ENCODE results near the gene SNAP47. TPM values are rescaled to one million over a fixed set of nuclear protein-coding genes. Genes with fewer than 3 reads are reported as not detected.

SNAP47 gene
- total RNA-seq, 1 donor from 2014 or later = 29.6 TPM

DNA sequence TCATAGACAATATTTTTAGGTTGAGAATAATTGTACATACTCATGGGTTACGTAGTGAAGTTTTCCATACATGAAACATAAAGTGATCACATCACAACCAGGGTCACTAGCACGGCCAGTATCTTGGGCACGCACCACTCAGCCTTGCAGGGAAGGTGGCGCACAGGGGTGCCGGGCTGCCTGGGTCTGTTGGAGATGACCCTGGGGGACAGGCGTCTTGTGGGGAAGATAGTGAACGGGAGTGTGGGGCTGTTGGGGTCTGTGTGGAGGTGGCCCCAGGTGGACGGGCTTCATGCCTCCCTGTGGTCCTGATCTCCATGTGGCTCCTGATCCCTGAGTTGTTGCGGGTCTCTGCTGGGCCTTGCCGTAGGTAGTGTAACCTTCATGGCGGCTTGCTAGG is 41.9 kb downstream of the SNAP47 start:
- Mint-ChIP-seq H3K4me1 (ENCODE audit: unreplicated experiment) (peaks cover 6% of the 10 kb centered on the region), H3K36me3 (ENCODE audit: unreplicated experiment) (peaks cover 8% of the 10 kb centered on the region), H3K9me3 (ENCODE audit: unreplicated experiment) (no peaks in the 10 kb centered on the region), H3K4me3 (ENCODE audit: unreplicated experiment) (no peak overlapping the region), H3K27ac (ENCODE audit: unreplicated experiment) (no peak overlapping the region), H3K27me3 (ENCODE audit: unreplicated experiment) (no peaks in the 10 kb centered on the region)
- TF ChIP-seq, protein P1, sequence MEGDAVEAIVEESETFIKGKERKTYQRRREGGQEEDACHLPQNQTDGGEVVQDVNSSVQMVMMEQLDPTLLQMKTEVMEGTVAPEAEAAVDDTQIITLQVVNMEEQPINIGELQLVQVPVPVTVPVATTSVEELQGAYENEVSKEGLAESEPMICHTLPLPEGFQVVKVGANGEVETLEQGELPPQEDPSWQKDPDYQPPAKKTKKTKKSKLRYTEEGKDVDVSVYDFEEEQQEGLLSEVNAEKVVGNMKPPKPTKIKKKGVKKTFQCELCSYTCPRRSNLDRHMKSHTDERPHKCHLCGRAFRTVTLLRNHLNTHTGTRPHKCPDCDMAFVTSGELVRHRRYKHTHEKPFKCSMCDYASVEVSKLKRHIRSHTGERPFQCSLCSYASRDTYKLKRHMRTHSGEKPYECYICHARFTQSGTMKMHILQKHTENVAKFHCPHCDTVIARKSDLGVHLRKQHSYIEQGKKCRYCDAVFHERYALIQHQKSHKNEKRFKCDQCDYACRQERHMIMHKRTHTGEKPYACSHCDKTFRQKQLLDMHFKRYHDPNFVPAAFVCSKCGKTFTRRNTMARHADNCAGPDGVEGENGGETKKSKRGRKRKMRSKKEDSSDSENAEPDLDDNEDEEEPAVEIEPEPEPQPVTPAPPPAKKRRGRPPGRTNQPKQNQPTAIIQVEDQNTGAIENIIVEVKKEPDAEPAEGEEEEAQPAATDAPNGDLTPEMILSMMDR (IDR thresholded peaks at IDR 0.05) = no peak
- DNase-seq (ENCODE audit: extremely low spot score, unreplicated experiment) = no peak

DNA sequence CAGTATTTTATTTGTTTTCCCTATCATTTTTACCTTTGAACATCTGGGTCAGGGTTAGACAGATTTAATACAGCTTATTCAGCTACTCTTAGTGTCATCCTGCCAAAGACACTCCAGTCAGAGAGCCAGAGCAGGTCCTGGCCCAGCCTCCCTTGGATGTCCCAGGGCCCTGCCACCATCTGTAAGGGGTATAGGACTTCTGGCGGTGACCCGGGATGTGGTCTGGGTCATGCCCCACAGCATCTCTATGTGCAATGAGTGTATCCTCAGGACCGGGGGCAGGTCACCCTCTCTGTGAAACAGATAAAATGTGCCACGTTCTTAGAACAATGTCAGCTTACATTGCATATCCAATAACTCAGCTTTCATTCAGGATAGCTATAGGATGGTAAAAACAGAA is 42.4 kb downstream of the SNAP47 start:
- DNase-seq (ENCODE audit: extremely low spot score, unreplicated experiment) = no peak
- Mint-ChIP-seq H3K4me3 (ENCODE audit: unreplicated experiment) (no peak overlapping the region), H3K36me3 (ENCODE audit: unreplicated experiment) (peaks cover 13% of the 10 kb centered on the region), H3K27me3 (ENCODE audit: unreplicated experiment) (no peaks in the 10 kb centered on the region), H3K27ac (ENCODE audit: unreplicated experiment) (no peak overlapping the region), H3K9me3 (ENCODE audit: unreplicated experiment) (no peaks in the 10 kb centered on the region), H3K4me1 (ENCODE audit: unreplicated experiment) (peaks cover 6% of the 10 kb centered on the region)
- TF ChIP-seq, protein P1 (IDR thresholded peaks at IDR 0.05) = no peak

DNA sequence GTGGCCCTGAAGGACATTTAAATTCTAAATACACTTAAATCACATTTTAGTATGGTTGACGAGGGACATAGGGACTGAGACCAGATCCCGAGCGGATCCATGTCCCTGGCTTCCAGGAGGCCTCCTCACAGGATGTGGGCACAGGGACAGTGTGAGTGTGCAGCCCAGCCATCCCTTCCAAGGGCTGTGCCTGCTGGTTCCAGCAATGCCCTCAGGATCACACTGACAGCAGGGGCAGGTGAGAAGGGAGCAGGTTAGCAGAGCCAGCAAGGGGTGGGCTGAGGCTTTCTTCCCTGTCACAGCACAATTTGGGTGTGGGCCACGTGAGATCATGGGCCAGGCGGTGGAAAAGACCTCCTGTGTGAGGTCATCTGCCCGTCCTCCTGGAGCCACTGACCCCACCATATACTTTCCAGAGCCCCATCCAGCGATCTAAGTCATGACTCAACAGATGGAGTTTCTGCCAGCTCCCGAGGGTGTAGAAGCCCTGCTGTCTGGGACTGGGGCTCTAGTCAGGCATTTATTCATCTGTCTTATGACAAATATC is 43.2 kb downstream of the SNAP47 start:
- DNase-seq (ENCODE audit: extremely low spot score, unreplicated experiment) = peak; percentile 54
- Mint-ChIP-seq H3K27me3 (ENCODE audit: unreplicated experiment) (no peaks in the 10 kb centered on the region), H3K4me3 (ENCODE audit: unreplicated experiment) (no peak overlapping the region), H3K36me3 (ENCODE audit: unreplicated experiment) (peaks cover 18% of the 10 kb centered on the region), H3K4me1 (ENCODE audit: unreplicated experiment) (peaks cover 6% of the 10 kb centered on the region), H3K9me3 (ENCODE audit: unreplicated experiment) (no peaks in the 10 kb centered on the region), H3K27ac (ENCODE audit: unreplicated experiment) (no peak overlapping the region)
- TF ChIP-seq, protein P1 (IDR thresholded peaks at IDR 0.05) = no peak

DNA sequence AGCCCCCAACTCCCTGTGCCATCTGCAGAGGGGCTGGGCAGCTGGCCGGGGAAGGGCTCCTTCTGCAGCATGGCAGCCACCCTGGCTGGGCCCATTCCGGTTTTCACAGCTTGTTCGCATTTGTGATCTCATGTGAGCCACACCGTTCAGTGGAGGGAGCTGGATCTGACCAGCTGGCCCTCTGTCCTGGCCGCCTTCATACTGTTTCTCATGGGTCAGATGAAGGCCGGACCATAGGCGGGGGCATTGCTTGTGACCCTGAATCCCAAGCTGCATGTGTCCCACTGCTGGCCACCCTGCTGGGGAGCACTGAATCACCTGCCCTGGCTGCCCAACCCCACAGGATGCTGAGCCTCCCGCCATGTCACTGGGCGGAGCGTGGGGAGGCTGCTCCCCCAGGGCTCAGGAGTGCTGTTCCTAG is 43.8 kb downstream of the SNAP47 start:
- TF ChIP-seq, protein P1 (IDR thresholded peaks at IDR 0.05) = no peak
- Mint-ChIP-seq H3K27me3 (ENCODE audit: unreplicated experiment) (no peaks in the 10 kb centered on the region), H3K27ac (ENCODE audit: unreplicated experiment) (no peak overlapping the region), H3K36me3 (ENCODE audit: unreplicated experiment) (peaks cover 18% of the 10 kb centered on the region), H3K4me3 (ENCODE audit: unreplicated experiment) (no peak overlapping the region), H3K9me3 (ENCODE audit: unreplicated experiment) (no peaks in the 10 kb centered on the region), H3K4me1 (ENCODE audit: unreplicated experiment) (peaks cover 6% of the 10 kb centered on the region)
- DNase-seq (ENCODE audit: extremely low spot score, unreplicated experiment) = peak; percentile 65

DNA sequence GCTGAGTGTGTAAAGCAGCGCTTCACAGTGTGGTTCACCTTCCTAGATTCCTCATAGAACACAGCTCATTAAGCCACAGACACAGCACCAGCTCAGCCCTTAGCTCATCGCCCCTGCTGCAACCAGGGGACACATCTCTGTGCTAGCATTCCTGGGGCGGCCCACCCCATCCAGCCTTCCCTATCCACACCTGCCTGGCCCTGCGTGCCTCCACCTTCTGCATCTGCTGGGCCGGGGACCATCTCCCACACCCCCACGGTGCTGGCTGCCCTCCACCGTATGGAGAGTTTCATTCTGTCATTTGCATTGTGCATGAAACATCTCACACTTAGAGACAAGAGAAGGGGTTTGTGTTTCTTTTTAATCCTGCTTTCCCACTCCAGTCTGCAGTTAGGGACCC is 44.5 kb downstream of the SNAP47 start:
- H3K4me3 Mint-ChIP-seq (ENCODE audit: unreplicated experiment) = no peak overlapping the region
- no peaks in the 10 kb centered on the region for H3K27me3 Mint-ChIP-seq (ENCODE audit: unreplicated experiment)
- peaks cover 17% of the 10 kb centered on the region for H3K36me3 Mint-ChIP-seq (ENCODE audit: unreplicated experiment)
- peaks cover 6% of the 10 kb centered on the region for H3K4me1 Mint-ChIP-seq (ENCODE audit: unreplicated experiment)
- H3K9me3 Mint-ChIP-seq (ENCODE audit: unreplicated experiment) = no peaks in the 10 kb centered on the region
- TF ChIP-seq, protein P1 (IDR thresholded peaks at IDR 0.05) = no peak
- H3K27ac Mint-ChIP-seq (ENCODE audit: unreplicated experiment) = no peak overlapping the region
- peak; percentile 79 for DNase-seq (ENCODE audit: extremely low spot score, unreplicated experiment)
